ENCODE measurements around the gene VEGFB.

VEGFB gene

GRCh38 chr11:64285885-64286800 lies 51.8 kb downstream of the VEGFB start:
- FAIRE-seq, result no peak
- TF ChIP-seq, protein P1, sequence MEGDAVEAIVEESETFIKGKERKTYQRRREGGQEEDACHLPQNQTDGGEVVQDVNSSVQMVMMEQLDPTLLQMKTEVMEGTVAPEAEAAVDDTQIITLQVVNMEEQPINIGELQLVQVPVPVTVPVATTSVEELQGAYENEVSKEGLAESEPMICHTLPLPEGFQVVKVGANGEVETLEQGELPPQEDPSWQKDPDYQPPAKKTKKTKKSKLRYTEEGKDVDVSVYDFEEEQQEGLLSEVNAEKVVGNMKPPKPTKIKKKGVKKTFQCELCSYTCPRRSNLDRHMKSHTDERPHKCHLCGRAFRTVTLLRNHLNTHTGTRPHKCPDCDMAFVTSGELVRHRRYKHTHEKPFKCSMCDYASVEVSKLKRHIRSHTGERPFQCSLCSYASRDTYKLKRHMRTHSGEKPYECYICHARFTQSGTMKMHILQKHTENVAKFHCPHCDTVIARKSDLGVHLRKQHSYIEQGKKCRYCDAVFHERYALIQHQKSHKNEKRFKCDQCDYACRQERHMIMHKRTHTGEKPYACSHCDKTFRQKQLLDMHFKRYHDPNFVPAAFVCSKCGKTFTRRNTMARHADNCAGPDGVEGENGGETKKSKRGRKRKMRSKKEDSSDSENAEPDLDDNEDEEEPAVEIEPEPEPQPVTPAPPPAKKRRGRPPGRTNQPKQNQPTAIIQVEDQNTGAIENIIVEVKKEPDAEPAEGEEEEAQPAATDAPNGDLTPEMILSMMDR (IDR thresholded peaks at IDR 0.05; ENCODE audit: insufficient read depth, missing control alignments), result no peak
- no peak for DNase-seq (ENCODE audit: insufficient read length, low spot score)

GRCh38 chr11:64286801-64287159 lies 52.4 kb downstream of the VEGFB start:
- DNase-seq (ENCODE audit: insufficient read length, low spot score) (no peak), FAIRE-seq (no peak)
- TF ChIP-seq, protein P1 (IDR thresholded peaks at IDR 0.05; ENCODE audit: insufficient read depth, missing control alignments), result no peak

GRCh38 chr11:64287676-64288352 lies 53.4 kb downstream of the VEGFB start:
- TF ChIP-seq, protein P1 (IDR thresholded peaks at IDR 0.05; ENCODE audit: insufficient read depth, missing control alignments), result no peak
- DNase-seq (ENCODE audit: insufficient read length, low spot score), result no peak
- FAIRE-seq, result no peak

DNA sequence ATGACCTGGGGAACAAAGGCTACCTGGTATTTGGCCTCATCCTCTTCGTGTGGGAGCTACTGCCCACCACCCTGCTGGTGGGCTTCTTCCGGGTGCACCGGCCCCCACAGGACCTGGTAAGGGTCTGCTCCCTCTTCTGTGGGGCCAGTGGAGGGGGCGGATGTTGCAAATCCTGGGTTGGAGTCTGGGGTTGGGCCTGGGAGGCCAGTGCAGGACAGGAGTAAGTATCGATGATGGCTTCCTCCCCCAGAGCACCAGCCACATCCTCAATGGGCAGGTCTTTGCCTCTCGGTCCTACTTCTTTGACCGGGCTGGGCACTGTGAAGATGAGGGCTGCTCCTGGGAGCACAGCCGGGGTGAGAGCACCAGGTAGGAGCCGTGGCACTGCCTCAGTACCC lies 54.0 kb downstream of the VEGFB start:
- TF ChIP-seq, protein P1 (IDR thresholded peaks at IDR 0.05; ENCODE audit: insufficient read depth, missing control alignments), result no peak
- FAIRE-seq, result no peak
- no peak for DNase-seq (ENCODE audit: insufficient read length, low spot score)
